Mucosa of descending colon (tissue), 3 donors: ENCODE data around the gene CLDN4. TPM values are rescaled to one million over a fixed set of nuclear protein-coding genes. Genes with fewer than 3 reads are reported as not detected.

Experiments
- ATAC-seq: fragments of 200-7000 bp; cut with Tn5 transposase; one replicate; pipeline ENCODE4 v1.9.1; 2020; ENCODE audit warnings: mild to moderate bottlenecking, moderate library complexity
- DNase-seq, 3 donors: peaks; one replicate each; pipeline ENCODE4 v3.0.0-alpha.2; 2020
- H3K36me3 ChIP-seq: fragments of 200-600 bp; one replicate; pipeline ENCODE4 v1.8.0; 2021; ENCODE audit warnings: low read depth, mild to moderate bottlenecking
- H3K4me1 ChIP-seq: fragments of 200-600 bp; one replicate; pipeline ENCODE4 v1.8.0; 2021; ENCODE audit warnings: low read depth, mild to moderate bottlenecking
- H3K4me3 ChIP-seq: fragments of 200-600 bp; one replicate; pipeline ENCODE4 v1.8.0; 2021; ENCODE audit warnings: mild to moderate bottlenecking
- H3K9me3 ChIP-seq: fragments of 200-600 bp; one replicate; pipeline ENCODE4 v1.8.0; 2021; ENCODE audit warnings: mild to moderate bottlenecking
- intact Hi-C, 2 donors: fragments of 100-400 bp; cut with DNase I in 1 of 2; cut with micrococcal nuclease in 1 of 2; formaldehyde crosslinking; loops; one replicate each; pipeline versions ENCODE4 v1.11.0 to v1.11.1; 2022; cut with DNase I, micrococcal nuclease
- total RNA-seq, 3 donors: library from RNA; stranded (reverse); fragmentation: NEBNext Ultra II Directional in 2 of 3; extraction: Animal tissue kit (Norgen Biotek cat#: 25700) in 2 of 3; gene quantifications; one replicate each; pipeline versions ENCODE4 v1.2.1 to v1.2.4, GENCODE V29; 2021 to 2023
- TF ChIP-seq, protein P1 (sequence below): fragments of 200-600 bp; IDR thresholded peaks from one replicate; pipeline ENCODE4 v1.8.0; 2022; ENCODE audit warnings: antibody characterized with exemption, mild to moderate bottlenecking
- donor health status: DM: no; HTN: no; CAD: no; lungs with moderate emphysema.
- donor health status: DM: no; HTN: no; CAD: no.
- donor health status: DM: no; HTN: yes; CAD: no.

The CLDN4 gene
- total RNA-seq, 3 donors from 2014 or later: 450 to 1,208 (median 1,043) TPM

DNA sequence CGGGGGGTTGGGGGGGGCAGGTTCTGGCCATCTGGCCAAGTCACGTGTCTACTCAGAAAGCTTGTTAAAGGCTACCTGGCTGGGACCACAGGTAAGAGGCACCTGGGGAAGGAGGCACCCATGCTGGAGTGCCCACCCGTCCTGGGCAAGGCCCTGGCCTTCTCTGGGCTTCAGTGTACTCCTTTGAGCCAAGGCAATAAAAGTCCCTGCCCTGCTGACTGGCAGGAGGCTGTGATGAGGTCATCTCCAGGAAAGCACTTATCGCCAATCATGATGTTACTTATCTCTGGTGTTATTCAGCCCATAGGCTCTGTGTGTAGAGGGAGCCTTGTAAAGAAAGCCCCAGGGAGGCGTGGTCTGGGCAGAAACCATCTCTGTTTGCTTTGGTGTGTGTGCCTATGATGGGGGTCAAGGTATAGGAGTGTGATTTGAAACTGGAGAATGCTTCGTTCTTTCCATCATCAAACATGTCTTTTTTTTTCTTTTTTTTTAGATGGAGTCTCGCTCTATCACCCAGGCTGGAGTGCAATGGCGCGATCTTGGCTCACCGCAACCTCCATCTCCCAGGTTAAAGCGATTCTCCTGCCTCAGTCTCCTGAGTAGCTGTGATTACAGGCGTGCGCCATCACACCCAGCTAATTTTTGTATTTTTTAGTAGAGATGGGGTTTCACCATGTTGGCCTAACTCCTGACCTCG lies 2.5 kb upstream of the CLDN4 start:
- peak; percentile 60 for ATAC-seq
- Histone ChIP-seq H3K4me1 (peaks cover 34% of the 10 kb centered on the region), H3K9me3 (no peaks in the 10 kb centered on the region), H3K4me3 (no peak overlapping the region), H3K36me3 (no peaks in the 10 kb centered on the region)
- peak; percentile 88 to 93 (median 88) for DNase-seq
- TF ChIP-seq, protein P1, sequence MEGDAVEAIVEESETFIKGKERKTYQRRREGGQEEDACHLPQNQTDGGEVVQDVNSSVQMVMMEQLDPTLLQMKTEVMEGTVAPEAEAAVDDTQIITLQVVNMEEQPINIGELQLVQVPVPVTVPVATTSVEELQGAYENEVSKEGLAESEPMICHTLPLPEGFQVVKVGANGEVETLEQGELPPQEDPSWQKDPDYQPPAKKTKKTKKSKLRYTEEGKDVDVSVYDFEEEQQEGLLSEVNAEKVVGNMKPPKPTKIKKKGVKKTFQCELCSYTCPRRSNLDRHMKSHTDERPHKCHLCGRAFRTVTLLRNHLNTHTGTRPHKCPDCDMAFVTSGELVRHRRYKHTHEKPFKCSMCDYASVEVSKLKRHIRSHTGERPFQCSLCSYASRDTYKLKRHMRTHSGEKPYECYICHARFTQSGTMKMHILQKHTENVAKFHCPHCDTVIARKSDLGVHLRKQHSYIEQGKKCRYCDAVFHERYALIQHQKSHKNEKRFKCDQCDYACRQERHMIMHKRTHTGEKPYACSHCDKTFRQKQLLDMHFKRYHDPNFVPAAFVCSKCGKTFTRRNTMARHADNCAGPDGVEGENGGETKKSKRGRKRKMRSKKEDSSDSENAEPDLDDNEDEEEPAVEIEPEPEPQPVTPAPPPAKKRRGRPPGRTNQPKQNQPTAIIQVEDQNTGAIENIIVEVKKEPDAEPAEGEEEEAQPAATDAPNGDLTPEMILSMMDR: no peak
- intact Hi-C loops: no loop called here

DNA sequence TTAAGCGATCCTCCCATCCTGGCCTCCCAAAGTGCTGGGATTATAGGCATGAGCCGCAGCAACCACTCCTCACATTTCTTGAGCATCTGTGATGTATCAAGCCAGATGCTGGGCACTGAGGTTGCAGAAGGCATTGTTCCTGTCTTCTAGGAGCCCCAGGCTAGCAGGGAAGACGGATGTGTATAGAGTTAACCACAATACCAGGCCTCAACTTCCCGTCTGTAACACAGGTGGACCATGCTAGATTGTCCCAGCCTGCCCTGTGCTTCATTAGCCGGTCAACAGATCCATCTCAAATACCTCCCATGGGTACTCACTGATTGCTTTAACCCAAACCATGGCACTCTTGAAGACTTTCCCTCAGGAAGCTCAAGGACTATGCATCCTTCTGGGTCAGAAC lies 1.8 kb upstream of the CLDN4 start:
- Histone ChIP-seq H3K36me3 (no peaks in the 10 kb centered on the region), H3K4me3 (no peak overlapping the region), H3K4me1 (peaks cover 34% of the 10 kb centered on the region), H3K9me3 (no peaks in the 10 kb centered on the region)
- TF ChIP-seq, protein P1: no peak
- DNase-seq (no peak), ATAC-seq (no peak)
- intact Hi-C loops: no loop called here

DNA sequence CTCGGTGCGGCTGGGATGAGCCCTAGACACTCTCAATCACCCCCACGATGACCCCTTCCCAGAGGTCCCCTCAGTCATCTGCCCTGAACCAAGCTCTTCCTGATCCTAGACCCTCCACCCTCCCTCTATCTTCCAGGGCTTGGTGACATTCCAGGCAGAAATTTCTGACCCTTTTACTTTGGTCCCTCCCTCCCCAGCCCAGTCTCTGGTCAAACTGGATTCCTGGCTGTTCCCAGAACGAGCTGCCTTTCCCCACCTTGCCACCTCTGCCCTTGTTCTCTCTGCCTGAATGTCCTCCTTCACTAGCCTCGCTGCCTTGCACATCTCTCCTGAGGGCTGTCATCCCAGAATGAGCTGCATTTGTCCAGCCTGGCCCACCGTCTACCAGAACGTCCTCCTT lies 1.3 kb upstream of the CLDN4 start:
- DNase-seq: peak in 1 of 3 donors; percentile 67
- TF ChIP-seq, protein P1: no peak
- peaks cover 34% of the 10 kb centered on the region for H3K4me1 ChIP-seq
- peak; percentile 0 for ATAC-seq
- no peaks in the 10 kb centered on the region for H3K9me3 ChIP-seq
- intact Hi-C loops: no loop called here
- H3K36me3 ChIP-seq: no peaks in the 10 kb centered on the region
- H3K4me3 ChIP-seq: no peak overlapping the region

DNA sequence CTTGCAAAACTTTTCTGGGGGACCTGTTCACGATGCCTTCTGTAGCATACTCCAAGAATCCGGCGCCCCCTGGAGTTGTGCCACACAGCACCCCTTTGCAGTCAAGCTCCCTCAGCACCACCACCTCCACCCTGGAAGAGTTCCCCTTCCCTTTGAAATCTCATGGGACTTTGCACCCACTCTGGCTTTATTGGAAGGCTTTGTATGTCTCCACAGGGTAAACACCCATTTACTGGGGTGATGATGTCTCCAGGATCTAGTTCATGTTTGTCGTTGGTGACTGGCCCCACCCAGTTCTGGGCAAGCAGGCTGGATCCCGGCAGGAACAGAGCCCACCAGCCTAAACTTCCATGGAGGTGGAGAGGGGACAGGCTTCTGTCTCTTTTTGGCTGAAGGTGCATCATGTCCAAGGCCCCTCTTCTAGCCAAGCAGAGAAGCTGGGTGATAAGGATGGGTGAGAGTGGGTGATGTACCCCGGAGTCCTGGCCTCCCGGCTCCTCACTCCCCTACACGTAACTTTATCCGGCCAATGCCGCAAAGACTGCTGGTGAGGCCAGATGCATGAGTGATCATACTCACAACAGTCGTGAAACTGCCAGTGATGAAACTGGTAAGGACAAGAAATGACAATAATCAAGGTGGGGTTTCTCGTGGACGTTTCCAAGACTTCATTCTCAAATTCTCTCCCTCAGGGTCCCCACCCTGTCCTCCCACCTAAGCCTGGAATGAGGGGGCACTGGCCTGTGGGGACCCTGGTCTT lies 695 bp upstream of the CLDN4 start:
- H3K36me3 ChIP-seq: no peaks in the 10 kb centered on the region
- H3K4me1 ChIP-seq: peaks cover 34% of the 10 kb centered on the region
- TF ChIP-seq, protein P1: no peak
- peak; percentile 46 for ATAC-seq
- H3K4me3 ChIP-seq: peak overlapping the region; percentile 86
- DNase-seq: peak; percentile 81 to 89 (median 82)
- intact Hi-C loops: no loop called here
- H3K9me3 ChIP-seq: no peaks in the 10 kb centered on the region

DNA sequence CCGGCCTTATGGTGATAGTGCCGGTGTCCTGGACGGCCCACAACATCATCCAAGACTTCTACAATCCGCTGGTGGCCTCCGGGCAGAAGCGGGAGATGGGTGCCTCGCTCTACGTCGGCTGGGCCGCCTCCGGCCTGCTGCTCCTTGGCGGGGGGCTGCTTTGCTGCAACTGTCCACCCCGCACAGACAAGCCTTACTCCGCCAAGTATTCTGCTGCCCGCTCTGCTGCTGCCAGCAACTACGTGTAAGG lies 713 bp downstream of the CLDN4 start:
- DNase-seq (no peak), ATAC-seq (no peak)
- intact Hi-C loops: no loop called here
- Histone ChIP-seq H3K4me3 (peak overlapping the region; percentile 86), H3K4me1 (peaks cover 25% of the 10 kb centered on the region), H3K36me3 (no peaks in the 10 kb centered on the region), H3K9me3 (no peaks in the 10 kb centered on the region)
- TF ChIP-seq, protein P1: no peak
